Heart right ventricle (tissue), 16 donors: ENCODE measurements around the gene PRKCSH. TPM values are rescaled to one million over a fixed set of nuclear protein-coding genes. Genes with fewer than 3 reads are reported as not detected.
"Not testable (repeated sequence)": the region's sequence is repeated elsewhere in the genome, so short reads cannot be mapped to it uniquely, and the experiment has no call there.

Source experiments
- ATAC-seq, 8 donors: fragments of 200-7000 bp; cut with Tn5 transposase; one replicate each; pipeline ENCODE4 v1.9.1; 2020; ENCODE audit warnings: mild to moderate bottlenecking in 8 of 8, moderate library complexity in 8 of 8, moderate number of reproducible peaks in 1 of 8
- DNase-seq, 2 donors: peaks; one replicate each; pipeline ENCODE4 v3.0.0-alpha.2; 2020
- H3K27ac ChIP-seq, 10 donors: fragments of 200-600 bp; sonication (generic) in 2 of 10; one replicate each; pipeline versions ENCODE4 v1.5.0 to v1.8.0; 2020 to 2022; ENCODE audit warnings: mild to moderate bottlenecking in 3 of 10
- H3K27me3 ChIP-seq, 7 donors: fragments of 200-600 bp; one replicate each; pipeline ENCODE4 v1.8.0; 2021 to 2022; ENCODE audit warnings: mild to moderate bottlenecking in 2 of 7
- H3K36me3 ChIP-seq, 9 donors: fragments of 200-600 bp; sonication (generic) in 1 of 9; one replicate each; pipeline versions ENCODE4 v1.5.0 to v1.8.0; 2020 to 2022; ENCODE audit warnings: mild to moderate bottlenecking in 2 of 9
- H3K4me1 ChIP-seq, 9 donors: fragments of 200-600 bp; sonication (generic) in 1 of 9; one replicate each; pipeline versions ENCODE4 v1.5.0 to v1.8.0; 2020 to 2022; ENCODE audit warnings: mild to moderate bottlenecking in 4 of 9
- H3K4me3 ChIP-seq, 10 donors: fragments of 200-600 bp; sonication (generic) in 2 of 10; one replicate each; pipeline versions ENCODE4 v1.5.0 to v1.8.0; 2020 to 2022; ENCODE audit warnings: mild to moderate bottlenecking in 7 of 10, moderate library complexity in 2 of 10
- H3K9me3 ChIP-seq, 11 donors: fragments of 200-600 bp in 10 of 11; sonication (generic) in 2 of 11; one replicate each; pipeline versions ENCODE4 v1.5.0 to v1.8.0; 2013 to 2022; ENCODE audit warnings: mild to moderate bottlenecking in 2 of 11, control low read depth in 1 of 11, moderate library complexity in 1 of 11
- WGBS, 2 donors: extraction: QIAGEN DNeasy Blood & Tissue Kit; methylation state at CpG; one replicate each; pipeline ENCODE4 v1.1.7; 2013; ENCODE audit warnings: inconsistent platforms in 1 of 2; 5-methylcytosine and 5-hydroxymethylcytosine counted together
- intact Hi-C, 10 donors: fragments of 100-400 bp; cut with DNase I; formaldehyde crosslinking; loops; one replicate each; pipeline versions ENCODE4 v1.11.1 to v1.14.2; 2022
- polyA plus RNA-seq, 2 donors: library from polyadenylated mRNA; stranded (reverse); fragments of 200-250 nt; gene quantifications; one replicate each; pipeline ENCODE4 v1.2.3, GENCODE V29; 2013
- total RNA-seq, 10 donors: library from RNA; stranded (reverse); fragmentation: NEBNext Ultra II Directional in 3 of 10; extraction: Animal tissue kit (Norgen Biotek cat#: 25700) in 3 of 10; gene quantifications; one replicate each; pipeline versions ENCODE4 v1.2.1 to v1.2.4, GENCODE V29; 2021 to 2023
- TF ChIP-seq, protein P1 (sequence below), 9 donors: fragments of 200-600 bp; sonication (generic) in 2 of 9; IDR thresholded peaks; one replicate each; pipeline versions ENCODE4 v1.5.0 to v1.8.0; 2021 to 2022; ENCODE audit warnings: antibody characterized with exemption in 9 of 9, mild to moderate bottlenecking in 5 of 9, moderate library complexity in 1 of 9
- donor health status: Arrhythmogenic right ventricular cardiomyopathy.
- donor health status: ischemic (EF 13 %, LVEDD 7.1; RV severe dilation, severe dysfunction).
- donor health status: healthy with polysubstance abuse.
- donor health status: DM: no; HTN: yes; CAD: no.
- donor health status: DM: no; HTN: no; CAD: no.
- donor health status: ischemic (EF 25% LVEDD 6.9; RV normal size, moderate dysfunction).
- donor health status: ischemic (EF 25% LVEDD 5.7; RV mildly dilated, moderate dysfunction).
- donor health status: healthy.
- donor health status: DM: yes; HTN: yes; CAD: no.
- donor health status: Ischemic cardiomyopathy.
- donor health status: ischemic (EF 35%, LVEDD 5.7; RV mildly dilated, moderate dysfunction).
- donor health status: nonischemic (EF 11% LVEDD 7.7; RV severe dilation, severe dysfunction).
- donor health status: DM: yes; HTN: yes; CAD: no.
- donor health status: PGD.
- donor health status: ischemic (EF 29% LVEDD 5.4; RV normal size, mild dysfunction).
- donor health status: nonischemic (EF 23%, LVEDD 6.1; RV moderate dilation, normal function).

PRKCSH gene
- total and polyA plus RNA-seq, 12 donors: 84.3 to 177 (median 116) TPM

DNA sequence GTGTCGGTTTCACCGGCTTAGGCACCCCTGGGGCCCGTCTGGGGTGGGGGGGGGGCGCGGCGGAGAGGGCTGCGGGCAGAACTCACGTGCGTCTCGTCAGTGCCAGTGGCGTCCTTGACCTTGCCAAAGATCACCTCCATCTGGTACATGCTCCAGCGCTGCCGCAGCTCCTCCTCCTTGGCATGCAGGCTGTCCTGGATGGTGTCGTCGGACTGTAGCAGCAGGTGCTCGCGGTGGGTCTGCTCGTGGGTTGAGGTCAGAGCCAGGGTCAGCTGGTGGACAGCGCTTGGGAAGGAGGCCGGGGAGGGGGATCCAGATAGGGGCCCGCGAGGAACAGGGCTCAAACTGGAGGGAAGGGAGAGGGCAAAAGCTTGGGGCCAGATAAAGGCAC, 11.6 kb upstream of the PRKCSH start:
- Histone ChIP-seq H3K9me3 (no peaks in the 10 kb centered on the region), H3K4me3 (no peak overlapping the region), H3K27ac (no peak overlapping the region), H3K36me3 (no peaks in the 10 kb centered on the region), H3K27me3 (peaks cover 7 to 56% (median 53%) of the 10 kb centered on the region in 7 donors), H3K4me1 (peaks cover 11 to 47% (median 32%) of the 10 kb centered on the region in 9 donors)
- ATAC-seq (no peak), DNase-seq (no peak)
- intact Hi-C loops: loop anchor here in 1 of 10 donors (5.0 kb wide), 1 partner anchor 41 kb away; the partner anchor contains the start of gene EPOR
- TF ChIP-seq, protein P1, sequence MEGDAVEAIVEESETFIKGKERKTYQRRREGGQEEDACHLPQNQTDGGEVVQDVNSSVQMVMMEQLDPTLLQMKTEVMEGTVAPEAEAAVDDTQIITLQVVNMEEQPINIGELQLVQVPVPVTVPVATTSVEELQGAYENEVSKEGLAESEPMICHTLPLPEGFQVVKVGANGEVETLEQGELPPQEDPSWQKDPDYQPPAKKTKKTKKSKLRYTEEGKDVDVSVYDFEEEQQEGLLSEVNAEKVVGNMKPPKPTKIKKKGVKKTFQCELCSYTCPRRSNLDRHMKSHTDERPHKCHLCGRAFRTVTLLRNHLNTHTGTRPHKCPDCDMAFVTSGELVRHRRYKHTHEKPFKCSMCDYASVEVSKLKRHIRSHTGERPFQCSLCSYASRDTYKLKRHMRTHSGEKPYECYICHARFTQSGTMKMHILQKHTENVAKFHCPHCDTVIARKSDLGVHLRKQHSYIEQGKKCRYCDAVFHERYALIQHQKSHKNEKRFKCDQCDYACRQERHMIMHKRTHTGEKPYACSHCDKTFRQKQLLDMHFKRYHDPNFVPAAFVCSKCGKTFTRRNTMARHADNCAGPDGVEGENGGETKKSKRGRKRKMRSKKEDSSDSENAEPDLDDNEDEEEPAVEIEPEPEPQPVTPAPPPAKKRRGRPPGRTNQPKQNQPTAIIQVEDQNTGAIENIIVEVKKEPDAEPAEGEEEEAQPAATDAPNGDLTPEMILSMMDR (IDR thresholded peaks at IDR 0.05): no peak
- 13 to 19% methylated on average over 22 of the region's 22 CpGs for WGBS, 2 donors

- TF ChIP-seq, protein P1 (IDR thresholded peaks at IDR 0.05): no peak
- Histone ChIP-seq H3K9me3 (no peaks in the 10 kb centered on the region), H3K4me1 (peaks cover 5 to 27% (median 18%) of the 10 kb centered on the region in 9 donors), H3K4me3 (no peak overlapping the region), H3K27me3 (peaks cover 4 to 35% (median 32%) of the 10 kb centered on the region in 7 donors), H3K27ac (no peak overlapping the region), H3K36me3 (no peaks in the 10 kb centered on the region)
- 88 to 94% methylated on average over 26 to 28 of the region's 28 CpGs for WGBS, 2 donors
- no peak for ATAC-seq
- no peak for DNase-seq
- intact Hi-C loops: no loop called here
These were observed 9.5 kb upstream of the PRKCSH start for GRCh38 chr19:11425719-11426457.

- TF ChIP-seq, protein P1 (IDR thresholded peaks at IDR 0.05): no peak
- intact Hi-C loops: no loop called here
- 93 to 94% methylated on average over 19 of the region's 19 CpGs for WGBS, 2 donors
- H3K9me3 ChIP-seq: no peaks in the 10 kb centered on the region
- H3K4me3 ChIP-seq: no peak overlapping the region
- DNase-seq (no peak), ATAC-seq (no peak)
- no peaks in the 10 kb centered on the region for H3K36me3 ChIP-seq
- peaks cover 5 to 20% (median 13%) of the 10 kb centered on the region in 9 donors for H3K4me1 ChIP-seq
- H3K27me3 ChIP-seq: peaks cover 4 to 28% (median 25%) of the 10 kb centered on the region in 7 donors
- no peak overlapping the region for H3K27ac ChIP-seq
These were observed 8.8 kb upstream of the PRKCSH start for GRCh38 chr19:11426656-11427055.

DNA sequence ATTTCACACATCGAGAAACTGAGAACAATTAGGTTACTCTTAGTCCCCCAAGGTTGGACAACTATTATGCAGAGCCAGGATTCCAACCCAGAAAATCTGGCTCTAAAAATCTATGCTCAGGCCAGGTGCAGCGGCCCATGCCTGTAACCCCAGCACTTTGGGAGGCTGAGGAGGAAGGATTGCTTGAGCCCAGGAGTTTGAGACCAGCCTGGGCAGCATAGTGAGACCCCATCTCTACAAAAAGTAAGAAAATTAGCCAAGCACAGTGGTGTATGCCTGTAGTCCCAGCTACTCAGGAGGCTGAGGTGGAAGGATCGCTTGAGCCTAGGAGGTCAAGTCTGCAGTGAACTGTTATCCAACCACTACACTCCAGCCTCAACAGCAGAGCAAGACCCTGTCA, 1.9 kb upstream of the PRKCSH start:
- H3K27me3 ChIP-seq, H3K4me3 ChIP-seq, H3K9me3 ChIP-seq, ATAC-seq, DNase-seq, H3K27ac ChIP-seq: not testable (repeated sequence)
- WGBS, 2 donors: 97 to 100% methylated on average over 3 of the region's 3 CpGs
- intact Hi-C loops: loop anchor here in 3 of 10 donors (5.0 to 10.0 kb wide), 3 partner anchors 49 to 139 kb away; partner anchors contain the start of genes EPOR (in 2 of the 3) and TSPAN16 (in 1 of the 3)
- H3K36me3 ChIP-seq: peaks cover 0 to 23% (median 10%) of the 10 kb centered on the region in 9 donors
- peaks cover 8 to 23% (median 20%) of the 10 kb centered on the region in 9 donors for H3K4me1 ChIP-seq
